Measurements from ENCODE around the gene YARS1.

DNA sequence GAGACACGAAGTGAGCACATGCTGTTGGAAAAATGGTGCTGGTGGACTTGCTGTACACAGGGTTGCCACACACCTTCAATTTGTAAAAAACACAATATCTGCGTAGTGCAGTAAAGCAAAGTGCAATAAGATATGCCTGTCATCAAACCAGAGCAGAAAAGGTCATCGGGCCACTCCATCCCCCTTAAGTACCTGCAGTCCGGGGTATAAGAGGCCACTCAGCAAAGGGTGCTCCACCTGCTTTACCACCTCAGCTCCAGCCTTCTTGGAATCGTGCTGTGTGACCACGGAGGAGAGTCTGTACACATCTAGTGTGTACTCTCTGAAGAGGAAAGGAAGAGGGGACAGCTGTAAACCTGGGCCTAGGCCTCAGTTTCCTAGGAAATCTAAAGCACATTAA lies 10.9 kb downstream of the YARS1 start:
- TF ChIP-seq POLR2A (IDR thresholded peaks at IDR 0.05; ENCODE audit: low read length) (no peak), GATA1 (IDR thresholded peaks at IDR 0.05; ENCODE audit: low read depth, low read length) (no peak)
